ENCODE measurements around the gene GABRR1. TPM values are rescaled to one million over a fixed set of nuclear protein-coding genes. Genes with fewer than 3 reads are reported as not detected.
A peak's percentile ranks its signal among the peaks of the same experiment; 100 is the strongest.

Gene GABRR1
- total RNA-seq, 1 experiment from 2014 or later: not detected

- POLR2A ChIA-PET: interaction anchor here (2.0 kb wide), 1 partner anchor 66 kb away, joined by 7 read pairs; the partner anchor contains the start of gene PNRC1
- peak within 1 kb of the TSS; percentile 86 for H3K9ac ChIP-seq (ENCODE audit: low read length)
- no peaks in the 10 kb centered on the region for H3K9me3 ChIP-seq (ENCODE audit: control insufficient read depth in 1 of 2, insufficient read depth in 1 of 2, low read depth in 1 of 2, low read length in 2 of 2)
- H3K27ac ChIP-seq (ENCODE audit: low read depth, low read length): peak within 1 kb of the TSS; percentile 90
- H3K9me2 ChIP-seq (ENCODE audit: insufficient read depth): no peaks in the 10 kb centered on the region
- ATAC-seq (peak; percentile 87), DNase-seq (ENCODE audit: low read depth, low spot score) (peak; percentile 48)
- H3K4me2 ChIP-seq (ENCODE audit: low read length): peak within 1 kb of the TSS; percentile 91
- BruUV-seq (replicated peaks): no TSS peak
- intact Hi-C loops (cut with micrococcal nuclease): loop anchor here (10.0 kb wide), 1 partner anchor 161 kb away; no protein-coding TSS in a partner anchor
- H3K4me1 ChIP-seq (ENCODE audit: control insufficient read depth in 1 of 2, insufficient read depth in 2 of 2, low read length in 2 of 2): peaks cover 18 to 30% of the 10 kb centered on the region in 2 experiments
- RAD21 ChIA-PET (ENCODE audit: low non-redundant PET in 1 of 2, low total read pairs in 2 of 2, uncharacterized antibody in 2 of 2, unreplicated experiment in 2 of 2): interaction anchor here (1.0 kb wide), 2 partner anchors 66 to 163 kb away, joined by 3 to 4 read pairs; partner anchors contain the start of gene PNRC1 (in 1 of the 2)
- H3K27me3 ChIP-seq (ENCODE audit: insufficient read depth, low read length): no peaks in the 10 kb centered on the region
- TF ChIP-seq REST (IDR thresholded peaks at IDR 0.05; ENCODE audit: low read depth): no peak
- TF ChIP-seq CBX3 (IDR thresholded peaks at IDR 0.05; ENCODE audit: low read depth): 0 out of 2 replicates have a peak, but pooled peaks have one; percentile 5
- TF ChIP-seq SRF (IDR thresholded peaks at IDR 0.05; ENCODE audit: low read depth): no peak
- TF ChIP-seq MAX (IDR thresholded peaks at IDR 0.05): peak; percentile 86
- peak; percentile 91 for TF ChIP-seq POLR2AphosphoS5 (IDR thresholded peaks at IDR 0.05; ENCODE audit: low read depth, low read length)
- TF ChIP-seq ZFX (IDR thresholded peaks at IDR 0.05): peak; percentile 99
- peak; percentile 64 for TF ChIP-seq YY1 (IDR thresholded peaks at IDR 0.05; ENCODE audit: extremely low read depth, insufficient replicate concordance, low read depth, low read length)
- no peak for TF ChIP-seq CEBPB (IDR thresholded peaks at IDR 0.05; ENCODE audit: low read depth)
- TF ChIP-seq EZH2phosphoT487 (IDR thresholded peaks at IDR 0.05; ENCODE audit: borderline replicate concordance): no peak
- TF ChIP-seq POLR2A (IDR thresholded peaks at IDR 0.05; ENCODE audit: borderline replicate concordance, extremely low read depth, insufficient read depth, insufficient read length): peak; percentile 85
- TF ChIP-seq EZH2 (IDR thresholded peaks at IDR 0.05): no peak
- TF ChIP-seq ZBTB33 (IDR thresholded peaks at IDR 0.05; ENCODE audit: extremely low read depth, insufficient replicate concordance, low read length): no peak
- TF ChIP-seq SP1 (IDR thresholded peaks at IDR 0.05; ENCODE audit: low read depth): no peak
- TF ChIP-seq ZNF274 (IDR thresholded peaks at IDR 0.05; ENCODE audit: low read depth, low read length): no peak
- TF ChIP-seq RAD21 (IDR thresholded peaks at IDR 0.05; ENCODE audit: low read depth): no peak
- no peak for TF ChIP-seq CTCF (IDR thresholded peaks at IDR 0.05 in 2 of 3, conservative IDR thresholded peaks at IDR 0.05 in 1 of 3; ENCODE audit: borderline replicate concordance in 1 of 3, insufficient read depth in 1 of 3, low read depth in 2 of 3, low read length in 2 of 3)
- peaks cover 41% of the 10 kb centered on the region for H3K79me2 ChIP-seq (ENCODE audit: insufficient read depth, low read length)
- no peaks in the 10 kb centered on the region for H4K20me1 ChIP-seq (ENCODE audit: insufficient read depth)
- H3K4me3 ChIP-seq (replicated peaks in 1 of 2; ENCODE audit: low read depth in 1 of 2, low read length in 2 of 2): peak within 1 kb of the TSS; percentile 68 to 70
- H2AFZ ChIP-seq (ENCODE audit: low read depth, low read length, poor library complexity, severe bottlenecking): peak within 1 kb of the TSS; percentile 81
- CTCF ChIA-PET: interaction anchor here (2.3 to 2.7 kb wide), 2 partner anchors 23 to 163 kb away, joined by 5 to 11 read pairs; no protein-coding TSS in a partner anchor
- H3K36me3 ChIP-seq (ENCODE audit: control insufficient read depth in 1 of 2, insufficient read depth in 2 of 2, low read length in 2 of 2): peaks cover 0 to 15% of the 10 kb centered on the region in 2 experiments; a peak in 1 of 4 replicates
These were observed 71.0 kb downstream of the GABRR1 start, which contains the start of gene PM20D2 for GRCh38 chr6:89145956-89146717. TSS of gene PM20D2 (plus strand) at chr6:89146055. CDS start at chr6:89146145, 90 bp downstream.

All from HCT116 (cell line).